Adrenal gland (tissue), 5 donors: ENCODE results near the gene CDH12.

ENCODE experiments used
- POLR2A ChIP-seq, 2 donors: fragments of 450-650 bp; IDR thresholded peaks; one replicate each; pipeline ENCODE4 v1.6.1; 2017; ENCODE audit warnings: antibody characterized with exemption in 2 of 2, mild to moderate bottlenecking in 2 of 2, moderate library complexity in 1 of 2
- TF ChIP-seq, protein P1 (sequence below), 6 experiments: fragments of 450-650 bp in 4 of 6; fragments of 200-600 bp in 2 of 6; sonication (generic) in 1 of 6; IDR thresholded peaks; 1 replicate in 5 of 6; 2 replicates in 1 of 6; pipeline versions ENCODE4 v1.5.1 to v1.8.0; 2016 to 2021; ENCODE audit warnings: antibody characterized with exemption in 6 of 6, mild to moderate bottlenecking in 2 of 6, moderate library complexity in 1 of 6
- donor health status: DM: no; HTN: no; CAD: no.

DNA sequence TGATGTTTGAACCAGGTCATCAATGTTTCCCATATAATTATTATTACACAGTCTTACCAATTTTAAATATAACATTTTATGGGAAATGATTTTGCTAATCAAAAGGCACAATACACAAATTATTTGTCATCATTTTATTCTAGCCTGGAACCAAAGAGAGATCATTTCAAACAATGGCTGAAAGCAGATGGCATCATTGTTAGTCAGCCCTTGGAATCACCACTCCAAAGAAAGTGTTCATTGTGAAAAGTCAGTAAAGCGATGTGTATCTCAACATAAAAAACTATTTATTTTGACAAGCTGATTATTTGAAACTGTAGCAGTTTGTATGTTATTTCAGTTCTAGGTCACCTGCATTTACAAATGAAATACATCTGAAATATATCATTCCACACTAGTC lies 1068.7 kb downstream of the CDH12 start:
- TF ChIP-seq, protein P1, sequence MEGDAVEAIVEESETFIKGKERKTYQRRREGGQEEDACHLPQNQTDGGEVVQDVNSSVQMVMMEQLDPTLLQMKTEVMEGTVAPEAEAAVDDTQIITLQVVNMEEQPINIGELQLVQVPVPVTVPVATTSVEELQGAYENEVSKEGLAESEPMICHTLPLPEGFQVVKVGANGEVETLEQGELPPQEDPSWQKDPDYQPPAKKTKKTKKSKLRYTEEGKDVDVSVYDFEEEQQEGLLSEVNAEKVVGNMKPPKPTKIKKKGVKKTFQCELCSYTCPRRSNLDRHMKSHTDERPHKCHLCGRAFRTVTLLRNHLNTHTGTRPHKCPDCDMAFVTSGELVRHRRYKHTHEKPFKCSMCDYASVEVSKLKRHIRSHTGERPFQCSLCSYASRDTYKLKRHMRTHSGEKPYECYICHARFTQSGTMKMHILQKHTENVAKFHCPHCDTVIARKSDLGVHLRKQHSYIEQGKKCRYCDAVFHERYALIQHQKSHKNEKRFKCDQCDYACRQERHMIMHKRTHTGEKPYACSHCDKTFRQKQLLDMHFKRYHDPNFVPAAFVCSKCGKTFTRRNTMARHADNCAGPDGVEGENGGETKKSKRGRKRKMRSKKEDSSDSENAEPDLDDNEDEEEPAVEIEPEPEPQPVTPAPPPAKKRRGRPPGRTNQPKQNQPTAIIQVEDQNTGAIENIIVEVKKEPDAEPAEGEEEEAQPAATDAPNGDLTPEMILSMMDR (IDR thresholded peaks at IDR 0.05): no peak
- TF ChIP-seq POLR2A (IDR thresholded peaks at IDR 0.05): no peak
